ENCODE data around the gene GLRX3.

DNA sequence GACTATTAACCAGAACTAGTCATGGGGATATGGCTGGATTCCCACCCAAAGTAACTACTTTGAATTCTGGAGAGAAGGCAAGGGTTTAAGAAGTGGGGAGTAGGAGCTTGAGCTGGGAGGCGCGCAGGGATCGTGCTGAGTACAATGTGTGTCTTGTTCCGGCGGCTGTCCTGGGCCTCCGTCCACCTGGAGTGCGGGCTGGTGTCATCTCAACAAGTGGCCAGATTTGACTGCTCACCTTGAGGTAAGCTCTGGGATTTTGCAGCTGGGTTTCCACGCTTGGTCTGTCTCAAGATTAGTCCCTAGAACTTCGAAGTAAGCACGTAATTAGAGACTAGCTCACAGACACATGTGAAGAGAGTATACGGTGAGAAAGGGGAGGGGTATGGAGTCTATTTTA, 49.4 kb downstream of the GLRX3 start:
- TF ChIP-seq YY1 (IDR thresholded peaks at IDR 0.05; ENCODE audit: low read depth) (no peak), CREB1 (IDR thresholded peaks at IDR 0.05; ENCODE audit: low read depth) (no peak), EGR1 (IDR thresholded peaks at IDR 0.05) (no peak), CEBPB (IDR thresholded peaks at IDR 0.05) (no peak), RAD21 (IDR thresholded peaks at IDR 0.05; ENCODE audit: low read depth) (no peak), NFIC (IDR thresholded peaks at IDR 0.05) (no peak)
- TF ChIP-seq, protein P1, sequence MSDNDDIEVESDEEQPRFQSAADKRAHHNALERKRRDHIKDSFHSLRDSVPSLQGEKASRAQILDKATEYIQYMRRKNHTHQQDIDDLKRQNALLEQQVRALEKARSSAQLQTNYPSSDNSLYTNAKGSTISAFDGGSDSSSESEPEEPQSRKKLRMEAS (IDR thresholded peaks at IDR 0.05): no peak

Data from Ishikawa (cell line).